Measurements from ENCODE around the gene CHL1.

The CHL1 gene

DNA sequence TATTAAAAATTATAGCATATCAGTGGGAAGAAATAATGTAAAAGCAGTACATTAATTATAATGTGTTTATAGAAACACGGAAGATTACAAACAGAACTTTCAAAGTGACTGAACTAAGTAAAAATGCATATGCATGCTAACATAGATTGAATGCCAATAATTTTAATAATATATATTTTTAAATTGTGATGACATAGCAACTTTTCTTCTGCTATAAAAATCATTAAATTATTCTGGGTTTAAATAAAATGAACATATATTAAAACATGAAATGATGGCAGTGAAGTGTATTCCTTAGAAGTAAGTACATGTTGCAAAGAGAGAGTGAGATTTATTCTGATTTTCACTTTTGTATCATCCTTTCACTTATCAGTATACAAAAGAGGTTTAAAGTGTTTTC lies 128.9 kb downstream of the CHL1 start:
- H3K4me3 ChIP-seq (ENCODE audit: low read depth in 1 of 5, low read length in 5 of 5), result no peak overlapping the region

DNA sequence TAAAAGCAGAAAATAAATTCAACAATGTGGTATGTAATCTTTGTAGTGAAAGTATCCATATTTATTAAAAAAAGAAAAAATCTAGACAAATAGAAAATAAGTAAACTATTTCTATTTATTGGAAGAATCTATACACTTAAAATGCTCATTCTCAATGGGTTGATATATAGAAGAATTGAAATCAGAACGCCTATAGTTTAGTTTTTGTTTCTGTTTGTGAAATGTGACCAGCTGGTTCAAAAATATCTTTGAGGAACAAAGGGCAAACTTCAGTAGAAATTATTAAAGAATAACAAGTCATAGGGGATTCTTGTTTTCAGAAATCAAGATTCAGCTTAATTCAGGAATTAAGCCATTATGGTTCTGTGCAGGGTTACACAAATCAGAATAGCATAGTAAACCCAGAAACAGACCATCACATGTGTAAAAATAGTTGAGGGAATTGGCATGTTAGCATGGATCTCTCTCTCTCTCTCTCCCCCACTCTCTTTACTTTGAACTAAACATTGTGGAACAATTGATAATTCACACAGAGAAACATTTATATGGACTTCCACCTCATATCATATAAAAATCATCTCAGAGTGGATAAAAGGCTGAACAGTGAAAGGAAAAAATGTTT lies 134.0 kb downstream of the CHL1 start:
- H3K9ac ChIP-seq (ENCODE audit: low read length in 5 of 5), result no peak overlapping the region
- no peaks in the 10 kb centered on the region for H3K9me3 ChIP-seq (ENCODE audit: control insufficient read depth in 5 of 5, low read length in 5 of 5)

More for the DNA sequence above, 128.9 kb downstream of the CHL1 start:
- Histone ChIP-seq H3K9ac (ENCODE audit: low read length in 5 of 5) (no peak overlapping the region), H3K9me3 (ENCODE audit: control insufficient read depth in 5 of 5, low read length in 5 of 5) (no peaks in the 10 kb centered on the region), H3K27me3 (ENCODE audit: control insufficient read depth in 5 of 5, insufficient read depth in 4 of 5, low read length in 5 of 5) (no peaks in the 10 kb centered on the region), H3K27ac (ENCODE audit: low read depth, low read length) (no peak overlapping the region), H3K4me1 (ENCODE audit: control insufficient read depth in 5 of 5, insufficient read depth in 5 of 5, low read length in 5 of 5) (no peaks in the 10 kb centered on the region), H3K36me3 (ENCODE audit: control insufficient read depth in 5 of 5, insufficient read depth in 5 of 5, low read length in 5 of 5) (peaks cover 0 to 3% (median 0%) of the 10 kb centered on the region in 5 donors)

DNA sequence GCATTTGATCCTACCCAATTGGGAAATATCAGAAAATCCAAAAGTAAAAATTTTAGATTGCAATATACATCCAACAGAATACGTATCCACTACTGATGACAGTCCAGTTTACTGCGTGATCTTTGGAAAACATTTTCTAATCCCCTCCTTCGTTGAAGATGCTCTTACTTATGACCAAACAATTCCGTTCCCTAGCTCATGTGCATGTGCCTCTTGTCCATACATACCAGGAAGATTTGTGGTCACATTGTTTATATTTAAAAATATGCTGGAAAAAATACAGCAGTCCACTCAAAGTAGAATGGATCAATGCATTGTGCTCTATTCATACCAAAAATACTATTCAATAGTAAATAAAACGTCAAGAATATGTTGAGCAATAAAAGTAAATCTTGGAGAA lies 135.3 kb downstream of the CHL1 start:
- no peak overlapping the region for H3K9ac ChIP-seq (ENCODE audit: low read length in 5 of 5)
- H3K9me3 ChIP-seq (ENCODE audit: control insufficient read depth in 5 of 5, low read length in 5 of 5), result no peaks in the 10 kb centered on the region
- H3K36me3 ChIP-seq (ENCODE audit: control insufficient read depth in 5 of 5, insufficient read depth in 5 of 5, low read length in 5 of 5), result peaks cover 0 to 3% (median 0%) of the 10 kb centered on the region in 5 donors
- H3K27me3 ChIP-seq (ENCODE audit: control insufficient read depth in 5 of 5, insufficient read depth in 4 of 5, low read length in 5 of 5), result no peaks in the 10 kb centered on the region
- H3K4me1 ChIP-seq (ENCODE audit: control insufficient read depth in 5 of 5, insufficient read depth in 5 of 5, low read length in 5 of 5), result no peaks in the 10 kb centered on the region
- H3K4me3 ChIP-seq (ENCODE audit: low read depth in 1 of 5, low read length in 5 of 5), result no peak overlapping the region
- no peak overlapping the region for H3K27ac ChIP-seq (ENCODE audit: low read depth, low read length)

More for the DNA sequence above, 134.0 kb downstream of the CHL1 start:
- no peak overlapping the region for H3K27ac ChIP-seq (ENCODE audit: low read depth, low read length)
- H3K36me3 ChIP-seq (ENCODE audit: control insufficient read depth in 5 of 5, insufficient read depth in 5 of 5, low read length in 5 of 5), result peaks cover 0 to 3% (median 0%) of the 10 kb centered on the region in 5 donors
- no peak overlapping the region for H3K4me3 ChIP-seq (ENCODE audit: low read depth in 1 of 5, low read length in 5 of 5)
- H3K4me1 ChIP-seq (ENCODE audit: control insufficient read depth in 5 of 5, insufficient read depth in 5 of 5, low read length in 5 of 5), result no peaks in the 10 kb centered on the region
- no peaks in the 10 kb centered on the region for H3K27me3 ChIP-seq (ENCODE audit: control insufficient read depth in 5 of 5, insufficient read depth in 4 of 5, low read length in 5 of 5)

DNA sequence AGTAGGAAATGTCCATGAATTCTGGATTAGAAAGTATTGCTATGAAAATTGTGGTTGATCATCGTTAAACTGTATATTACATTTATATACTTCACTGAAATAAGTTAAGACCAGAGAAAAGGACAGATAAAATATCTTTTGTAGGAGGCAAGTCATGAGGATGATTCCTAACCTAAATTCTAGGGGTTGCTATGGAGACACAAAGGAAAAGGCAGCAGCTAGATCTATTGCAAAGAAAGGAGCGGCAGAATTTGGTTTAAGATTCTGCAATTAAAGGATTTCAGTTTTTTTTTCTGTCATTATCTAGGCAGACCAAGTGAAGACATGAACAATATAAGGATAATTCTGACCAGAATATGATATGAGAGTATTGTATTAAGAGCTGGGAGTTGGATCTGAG lies 136.1 kb downstream of the CHL1 start:
- Histone ChIP-seq H3K27me3 (ENCODE audit: control insufficient read depth in 5 of 5, insufficient read depth in 4 of 5, low read length in 5 of 5) (no peaks in the 10 kb centered on the region), H3K4me1 (ENCODE audit: control insufficient read depth in 5 of 5, insufficient read depth in 5 of 5, low read length in 5 of 5) (no peaks in the 10 kb centered on the region), H3K9me3 (ENCODE audit: control insufficient read depth in 5 of 5, low read length in 5 of 5) (no peaks in the 10 kb centered on the region), H3K9ac (ENCODE audit: low read length in 5 of 5) (no peak overlapping the region), H3K4me3 (ENCODE audit: low read depth in 1 of 5, low read length in 5 of 5) (no peak overlapping the region), H3K36me3 (ENCODE audit: control insufficient read depth in 5 of 5, insufficient read depth in 5 of 5, low read length in 5 of 5) (peaks cover 0 to 3% (median 0%) of the 10 kb centered on the region in 5 donors), H3K27ac (ENCODE audit: low read depth, low read length) (no peak overlapping the region)

DNA sequence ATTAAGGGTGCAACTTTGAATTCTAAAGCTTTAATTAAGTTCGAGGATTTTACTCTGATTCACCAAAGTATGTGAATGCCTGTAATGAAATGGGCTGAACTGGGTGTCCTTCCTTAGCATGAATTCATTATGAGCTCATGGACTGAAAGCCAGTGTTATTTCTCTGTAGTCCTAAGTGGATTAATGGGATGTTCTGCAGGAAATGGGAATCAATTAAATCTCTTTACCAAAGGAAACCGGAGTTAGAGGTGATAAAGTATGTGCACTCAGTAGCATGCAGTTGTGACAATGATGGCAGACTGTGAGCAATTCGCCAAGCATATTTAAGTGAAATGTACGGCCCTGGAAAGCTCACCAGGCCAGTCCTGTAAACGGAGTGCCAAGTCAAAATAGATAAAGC lies 138.7 kb downstream of the CHL1 start:
- no peak overlapping the region for H3K27ac ChIP-seq (ENCODE audit: low read depth, low read length)
- no peaks in the 10 kb centered on the region for H3K9me3 ChIP-seq (ENCODE audit: control insufficient read depth in 5 of 5, low read length in 5 of 5)
- no peak overlapping the region for H3K4me3 ChIP-seq (ENCODE audit: low read depth in 1 of 5, low read length in 5 of 5)
- no peaks in the 10 kb centered on the region for H3K27me3 ChIP-seq (ENCODE audit: control insufficient read depth in 5 of 5, insufficient read depth in 4 of 5, low read length in 5 of 5)
- no peaks in the 10 kb centered on the region for H3K36me3 ChIP-seq (ENCODE audit: control insufficient read depth in 5 of 5, insufficient read depth in 5 of 5, low read length in 5 of 5)
- H3K9ac ChIP-seq (ENCODE audit: low read length in 5 of 5), result no peak overlapping the region
- no peaks in the 10 kb centered on the region for H3K4me1 ChIP-seq (ENCODE audit: control insufficient read depth in 5 of 5, insufficient read depth in 5 of 5, low read length in 5 of 5)

DNA sequence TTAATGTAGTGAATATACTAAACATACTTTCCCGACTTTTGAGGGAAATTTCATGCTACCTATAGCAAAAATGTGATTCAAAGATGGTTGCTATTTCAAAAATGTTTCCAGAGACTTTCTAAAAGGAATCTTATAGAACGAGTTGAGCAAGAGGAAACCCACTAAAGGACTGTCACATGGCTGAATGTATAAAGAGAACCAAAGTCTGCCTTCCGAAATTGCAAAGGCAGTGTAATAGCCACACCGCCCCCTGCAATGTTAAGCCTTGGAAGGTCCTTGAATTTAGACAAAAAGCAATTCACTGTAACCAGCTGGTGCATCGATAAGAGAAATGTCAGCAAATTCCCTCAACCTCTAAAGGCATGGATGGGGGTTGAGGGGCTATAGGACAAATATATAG lies 142.8 kb downstream of the CHL1 start:
- H3K4me1 ChIP-seq (ENCODE audit: control insufficient read depth in 5 of 5, insufficient read depth in 5 of 5, low read length in 5 of 5), result no peaks in the 10 kb centered on the region
- H3K27ac ChIP-seq (ENCODE audit: low read depth, low read length), result no peak overlapping the region
- H3K27me3 ChIP-seq (ENCODE audit: control insufficient read depth in 5 of 5, insufficient read depth in 4 of 5, low read length in 5 of 5), result no peaks in the 10 kb centered on the region

DNA sequence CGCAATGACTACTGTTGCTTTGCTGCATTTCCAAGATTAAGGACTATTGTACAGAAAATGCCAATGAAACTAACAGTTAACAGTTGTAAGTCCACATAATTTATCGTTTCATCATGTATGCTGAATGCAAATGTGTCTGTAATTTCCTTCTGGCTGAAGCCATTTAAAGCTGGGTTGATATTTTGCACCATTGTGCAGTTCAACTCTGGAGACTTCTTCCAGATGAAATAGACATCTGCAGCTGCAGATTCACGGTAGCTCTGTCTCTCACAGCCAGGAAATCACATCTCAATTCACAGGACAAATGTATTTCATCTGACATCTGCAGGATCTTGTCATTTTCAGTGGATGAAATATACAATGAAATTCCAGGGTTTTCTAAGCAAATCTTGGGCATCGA lies 145.4 kb downstream of the CHL1 start:
- Histone ChIP-seq H3K27ac (ENCODE audit: low read depth, low read length) (no peak overlapping the region), H3K9ac (ENCODE audit: low read length in 5 of 5) (no peak overlapping the region), H3K9me3 (ENCODE audit: control insufficient read depth in 5 of 5, low read length in 5 of 5) (no peaks in the 10 kb centered on the region), H3K27me3 (ENCODE audit: control insufficient read depth in 5 of 5, insufficient read depth in 4 of 5, low read length in 5 of 5) (no peaks in the 10 kb centered on the region), H3K36me3 (ENCODE audit: control insufficient read depth in 5 of 5, insufficient read depth in 5 of 5, low read length in 5 of 5) (peaks cover 0 to 2% (median 0%) of the 10 kb centered on the region in 5 donors), H3K4me1 (ENCODE audit: control insufficient read depth in 5 of 5, insufficient read depth in 5 of 5, low read length in 5 of 5) (no peaks in the 10 kb centered on the region), H3K4me3 (ENCODE audit: low read depth in 1 of 5, low read length in 5 of 5) (no peak overlapping the region)

More for the DNA sequence above, 142.8 kb downstream of the CHL1 start:
- no peak overlapping the region for H3K9ac ChIP-seq (ENCODE audit: low read length in 5 of 5)
- H3K36me3 ChIP-seq (ENCODE audit: control insufficient read depth in 5 of 5, insufficient read depth in 5 of 5, low read length in 5 of 5), result no peaks in the 10 kb centered on the region
- H3K4me3 ChIP-seq (ENCODE audit: low read depth in 1 of 5, low read length in 5 of 5), result no peak overlapping the region
- H3K9me3 ChIP-seq (ENCODE audit: control insufficient read depth in 5 of 5, low read length in 5 of 5), result no peaks in the 10 kb centered on the region

DNA sequence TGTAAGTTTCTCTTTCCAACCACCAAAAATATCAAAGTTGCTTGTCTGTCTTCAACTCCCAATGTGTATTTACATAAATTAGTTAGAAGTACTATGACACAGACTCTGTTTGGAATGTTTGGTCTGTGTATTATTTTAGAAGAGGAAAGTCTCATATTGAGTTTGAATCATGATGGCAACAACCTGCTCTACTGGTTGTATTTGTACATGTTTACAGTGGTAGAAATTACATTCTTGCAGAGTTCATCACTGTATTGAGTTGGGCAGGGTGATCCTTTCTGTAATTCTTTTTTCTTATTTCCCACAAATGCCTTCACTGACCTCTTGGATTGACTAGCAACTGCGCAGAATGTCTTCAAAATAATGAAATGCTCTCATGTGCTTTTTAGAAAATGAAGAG lies 149.6 kb downstream of the CHL1 start:
- H3K9me3 ChIP-seq (ENCODE audit: control insufficient read depth in 5 of 5, low read length in 5 of 5), result no peaks in the 10 kb centered on the region
- no peak overlapping the region for H3K9ac ChIP-seq (ENCODE audit: low read length in 5 of 5)
- no peaks in the 10 kb centered on the region for H3K27me3 ChIP-seq (ENCODE audit: control insufficient read depth in 5 of 5, insufficient read depth in 4 of 5, low read length in 5 of 5)
- H3K4me1 ChIP-seq (ENCODE audit: control insufficient read depth in 5 of 5, insufficient read depth in 5 of 5, low read length in 5 of 5), result peaks cover 0 to 5% (median 0%) of the 10 kb centered on the region in 5 donors
- no peak overlapping the region for H3K4me3 ChIP-seq (ENCODE audit: low read depth in 1 of 5, low read length in 5 of 5)
- peaks cover 0 to 2% (median 0%) of the 10 kb centered on the region in 5 donors for H3K36me3 ChIP-seq (ENCODE audit: control insufficient read depth in 5 of 5, insufficient read depth in 5 of 5, low read length in 5 of 5)
- no peak overlapping the region for H3K27ac ChIP-seq (ENCODE audit: low read depth, low read length)

DNA sequence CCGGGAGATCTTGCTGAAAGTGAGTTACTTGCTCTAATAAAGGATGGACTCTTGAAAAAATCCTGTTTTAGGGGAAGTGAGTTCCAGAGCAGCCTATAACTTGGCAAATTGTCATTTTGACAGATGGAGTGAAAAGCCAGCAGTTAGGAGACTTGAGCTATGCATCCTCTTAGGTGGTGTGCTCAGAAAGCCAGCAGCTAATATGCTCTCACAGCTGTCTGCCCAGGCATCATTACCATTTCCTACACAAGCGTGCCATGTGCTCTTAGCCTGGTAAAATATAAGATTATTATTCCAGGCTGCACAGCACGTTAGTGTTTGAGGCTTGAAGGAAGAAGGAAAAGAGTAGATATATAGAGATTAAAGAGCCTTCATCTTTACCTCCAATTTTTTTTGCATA lies 151.0 kb downstream of the CHL1 start:
- H3K27me3 ChIP-seq (ENCODE audit: control insufficient read depth in 5 of 5, insufficient read depth in 4 of 5, low read length in 5 of 5), result no peaks in the 10 kb centered on the region
- H3K9me3 ChIP-seq (ENCODE audit: control insufficient read depth in 5 of 5, low read length in 5 of 5), result no peaks in the 10 kb centered on the region
- no peak overlapping the region for H3K4me3 ChIP-seq (ENCODE audit: low read depth in 1 of 5, low read length in 5 of 5)
- H3K4me1 ChIP-seq (ENCODE audit: control insufficient read depth in 5 of 5, insufficient read depth in 5 of 5, low read length in 5 of 5), result peaks cover 0 to 5% (median 0%) of the 10 kb centered on the region in 5 donors
- no peak overlapping the region for H3K27ac ChIP-seq (ENCODE audit: low read depth, low read length)
- H3K36me3 ChIP-seq (ENCODE audit: control insufficient read depth in 5 of 5, insufficient read depth in 5 of 5, low read length in 5 of 5), result peaks cover 0 to 2% (median 0%) of the 10 kb centered on the region in 5 donors
- H3K9ac ChIP-seq (ENCODE audit: low read length in 5 of 5), result no peak overlapping the region

DNA sequence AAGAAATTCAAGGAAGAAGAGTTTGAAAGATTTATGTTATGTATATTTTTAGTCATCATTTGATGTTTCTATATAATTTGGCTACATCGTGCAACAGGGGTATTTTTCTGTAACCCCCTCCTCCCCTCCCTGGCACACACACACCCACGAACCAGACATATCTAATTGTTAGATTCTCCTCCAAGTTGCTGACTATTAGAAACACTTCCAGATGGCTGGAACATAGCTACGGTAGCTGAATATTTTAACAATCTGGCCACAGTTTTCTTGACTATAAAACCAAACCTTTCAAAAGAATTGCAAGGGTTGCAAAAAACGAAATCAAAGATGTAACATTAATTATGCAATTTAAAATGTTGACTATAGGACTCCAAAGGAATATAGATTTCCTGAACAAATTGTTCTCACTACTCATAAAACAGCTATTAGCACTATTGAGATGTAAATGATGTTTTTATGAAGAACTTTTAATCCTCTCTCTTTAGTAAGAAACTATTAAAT lies 154.4 kb downstream of the CHL1 start:
- Histone ChIP-seq H3K36me3 (ENCODE audit: control insufficient read depth in 5 of 5, insufficient read depth in 5 of 5, low read length in 5 of 5) (no peaks in the 10 kb centered on the region), H3K9me3 (ENCODE audit: control insufficient read depth in 5 of 5, low read length in 5 of 5) (no peaks in the 10 kb centered on the region), H3K27me3 (ENCODE audit: control insufficient read depth in 5 of 5, insufficient read depth in 4 of 5, low read length in 5 of 5) (no peaks in the 10 kb centered on the region), H3K27ac (ENCODE audit: low read depth, low read length) (no peak overlapping the region), H3K9ac (ENCODE audit: low read length in 5 of 5) (no peak overlapping the region), H3K4me1 (ENCODE audit: control insufficient read depth in 5 of 5, insufficient read depth in 5 of 5, low read length in 5 of 5) (peaks cover 0 to 5% (median 0%) of the 10 kb centered on the region in 5 donors), H3K4me3 (ENCODE audit: low read depth in 1 of 5, low read length in 5 of 5) (no peak overlapping the region)

Data from subcutaneous abdominal adipose tissue (tissue), 5 donors.